Esophagus (tissue), 2 donors: ENCODE results near the gene SIK2. TPM values are rescaled to one million over a fixed set of nuclear protein-coding genes. Genes with fewer than 3 reads are reported as not detected.

Source experiments
- H3K27ac ChIP-seq, 2 donors: one replicate each; pipeline ENCODE4 v1.5.1; 2013; ENCODE audit warnings: low read depth in 2 of 2, mild to moderate bottlenecking in 2 of 2, inconsistent platforms in 1 of 2, low read length in 1 of 2, moderate library complexity in 1 of 2
- H3K27me3 ChIP-seq, 2 donors: one replicate each; pipeline ENCODE4 v1.6.1; 2013; ENCODE audit warnings: low read length in 2 of 2, control low read depth in 1 of 2, mild to moderate bottlenecking in 1 of 2; ENCODE audit not compliant: insufficient read depth in 2 of 2, control insufficient read depth in 1 of 2
- H3K36me3 ChIP-seq, 2 donors: one replicate each; pipeline ENCODE4 v1.6.1; 2013; ENCODE audit warnings: low read length in 1 of 2; ENCODE audit not compliant: control insufficient read depth in 2 of 2, insufficient read depth in 2 of 2
- H3K4me1 ChIP-seq, 2 donors: one replicate each; pipeline ENCODE4 v1.6.1; 2013; ENCODE audit warnings: low read length in 1 of 2; ENCODE audit not compliant: control insufficient read depth in 2 of 2, insufficient read depth in 2 of 2
- H3K4me3 ChIP-seq, 2 donors: one replicate each; pipeline ENCODE4 v1.5.1; 2013; ENCODE audit warnings: low read length in 2 of 2, mild to moderate bottlenecking in 2 of 2, low read depth in 1 of 2, moderate library complexity in 1 of 2
- H3K9me3 ChIP-seq, 2 donors: one replicate each; pipeline ENCODE4 v1.6.1; 2013; ENCODE audit warnings: mild to moderate bottlenecking in 2 of 2, low read depth in 1 of 2, low read length in 1 of 2, moderate library complexity in 1 of 2; ENCODE audit not compliant: control insufficient read depth in 2 of 2, insufficient read depth in 1 of 2
- WGBS, 2 donors: extraction: QIAGEN DNeasy Blood & Tissue Kit; methylation state at CpG; one replicate each; pipeline ENCODE4 v1.1.7; 2013; 5-methylcytosine and 5-hydroxymethylcytosine counted together
- polyA plus RNA-seq, 2 donors: library from polyadenylated mRNA; stranded (reverse); fragments of 200-250 nt; gene quantifications; one replicate each; pipeline ENCODE4 v1.2.3, GENCODE V29; 2013
- donor health status: healthy with polysubstance abuse.
- donor health status: Bipolar disorder and iron deficiency.

The SIK2 gene
- polyA plus RNA-seq, 2 donors = 2.7 to 2.8 TPM

DNA sequence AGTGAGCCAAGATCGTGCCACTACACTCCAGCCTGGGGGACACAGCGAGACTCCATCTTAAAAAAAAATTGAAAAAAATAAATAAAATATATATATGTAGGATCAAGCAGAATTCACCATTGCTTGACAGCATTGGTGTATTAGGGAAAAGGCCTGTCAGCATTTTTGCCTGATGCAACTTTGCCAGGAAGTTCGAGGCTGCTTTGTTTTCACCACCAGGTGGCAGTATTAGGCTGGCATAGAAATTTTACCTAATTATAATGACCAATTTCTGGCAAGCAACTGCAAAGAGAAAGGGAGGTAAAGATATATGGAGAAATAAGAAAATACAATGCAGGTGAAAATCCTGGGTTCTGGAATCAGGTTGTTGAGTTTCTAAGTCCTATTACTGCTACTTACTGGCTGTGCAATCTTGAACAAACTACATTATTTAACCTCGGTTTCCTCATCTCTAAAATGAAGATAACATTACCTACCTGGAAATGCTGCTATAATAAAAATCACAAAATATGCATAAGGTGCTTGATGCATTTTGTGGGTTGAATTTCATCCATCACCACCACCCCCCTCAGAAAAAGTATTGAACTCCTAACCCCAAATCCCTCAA, 37.0 kb upstream of the SIK2 start:
- H3K4me1 ChIP-seq = no peaks in the 10 kb centered on the region
- no peak overlapping the region for H3K27ac ChIP-seq
- H3K36me3 ChIP-seq = no peaks in the 10 kb centered on the region
- WGBS, 2 donors = 65 to 72% methylated on average over 4 of the region's 4 CpGs
- no peak overlapping the region for H3K4me3 ChIP-seq
- no peaks in the 10 kb centered on the region for H3K27me3 ChIP-seq
- no peaks in the 10 kb centered on the region for H3K9me3 ChIP-seq

DNA sequence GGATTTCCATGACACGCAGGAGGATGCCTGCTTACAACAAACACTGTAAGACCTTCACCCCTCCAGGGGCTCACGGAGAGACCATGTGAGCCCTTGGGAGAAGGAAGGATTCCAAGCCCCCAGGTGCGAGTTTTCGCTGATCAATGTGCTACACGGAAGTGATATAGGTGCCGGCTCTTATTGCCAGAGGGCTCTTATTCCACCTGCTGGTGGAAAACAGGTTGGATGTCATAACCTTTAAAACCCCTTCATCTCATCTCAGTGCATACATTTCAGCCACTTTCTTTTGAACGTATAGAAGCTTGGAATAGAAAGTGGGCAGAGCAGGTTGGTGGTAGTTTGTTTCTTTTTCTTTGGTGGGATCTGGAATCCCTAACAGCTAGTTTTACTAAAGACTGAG, 35.9 kb upstream of the SIK2 start:
- Histone ChIP-seq H3K27ac (no peak overlapping the region), H3K9me3 (no peaks in the 10 kb centered on the region), H3K4me3 (no peak overlapping the region), H3K27me3 (no peaks in the 10 kb centered on the region), H3K4me1 (no peaks in the 10 kb centered on the region), H3K36me3 (no peaks in the 10 kb centered on the region)
- 53 to 63% methylated on average over 7 of the region's 7 CpGs for WGBS, 2 donors

- no peak overlapping the region for H3K27ac ChIP-seq
- no peaks in the 10 kb centered on the region for H3K36me3 ChIP-seq
- no peaks in the 10 kb centered on the region for H3K4me1 ChIP-seq
- no peaks in the 10 kb centered on the region for H3K27me3 ChIP-seq
- H3K9me3 ChIP-seq = no peaks in the 10 kb centered on the region
- H3K4me3 ChIP-seq = no peak overlapping the region
- 63 to 67% methylated on average over 4 of the region's 4 CpGs for WGBS, 2 donors
Measured at GRCh38 chr11:111569476-111569875, 32.8 kb upstream of the SIK2 start.

GRCh38 chr11:111570796-111571195, 31.5 kb upstream of the SIK2 start:
- Histone ChIP-seq H3K9me3 (no peaks in the 10 kb centered on the region), H3K36me3 (no peaks in the 10 kb centered on the region), H3K4me3 (no peak overlapping the region), H3K4me1 (no peaks in the 10 kb centered on the region), H3K27ac (no peak overlapping the region), H3K27me3 (no peaks in the 10 kb centered on the region)
- 71 to 82% methylated on average over 6 of the region's 6 CpGs for WGBS, 2 donors

DNA sequence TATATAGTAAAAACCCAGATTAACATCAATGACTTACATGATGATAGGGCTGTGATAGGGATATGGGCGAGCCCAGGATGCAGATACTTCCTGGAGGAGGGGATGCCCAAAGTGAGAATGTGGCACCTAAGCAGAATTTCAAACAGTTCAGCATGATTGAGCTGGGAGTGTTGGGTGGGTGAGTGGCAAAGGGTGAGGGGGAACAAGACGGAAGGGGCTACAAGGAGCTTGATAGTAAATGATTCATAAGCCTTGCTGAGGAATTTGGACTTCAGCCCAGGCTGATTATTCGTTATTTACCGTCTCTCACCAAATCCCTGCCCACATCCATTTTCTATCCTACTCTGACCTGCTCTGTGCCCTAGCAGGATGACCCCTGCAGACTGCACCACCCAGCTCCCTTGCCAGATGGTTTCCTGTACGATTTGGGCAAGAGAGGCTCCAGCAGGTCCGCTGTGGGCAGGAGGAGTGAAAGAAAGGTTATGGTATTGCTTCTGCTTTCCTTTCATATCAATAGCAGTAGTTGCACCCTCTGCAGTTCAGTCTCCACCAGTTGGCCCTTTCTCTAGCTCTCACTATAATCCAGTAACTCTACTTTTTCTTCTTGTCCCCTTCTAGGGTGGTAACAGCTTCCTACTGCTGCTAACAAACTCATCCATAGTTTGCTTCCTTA, 30.3 kb upstream of the SIK2 start:
- WGBS, 2 donors = 46 to 50% methylated on average over 6 of the region's 6 CpGs

GRCh38 chr11:111572581-111572980, 29.7 kb upstream of the SIK2 start:
- Histone ChIP-seq H3K4me1 (no peaks in the 10 kb centered on the region), H3K27me3 (no peaks in the 10 kb centered on the region), H3K4me3 (no peak overlapping the region), H3K36me3 (no peaks in the 10 kb centered on the region), H3K27ac (no peak overlapping the region), H3K9me3 (no peaks in the 10 kb centered on the region)
- 91 to 95% methylated on average over 3 of the region's 3 CpGs for WGBS, 2 donors

More for the DNA sequence above, 30.3 kb upstream of the SIK2 start:
- no peaks in the 10 kb centered on the region for H3K9me3 ChIP-seq
- no peaks in the 10 kb centered on the region for H3K4me1 ChIP-seq
- no peaks in the 10 kb centered on the region for H3K36me3 ChIP-seq
- no peak overlapping the region for H3K27ac ChIP-seq
- no peaks in the 10 kb centered on the region for H3K27me3 ChIP-seq
- H3K4me3 ChIP-seq = no peak overlapping the region

- Histone ChIP-seq H3K4me1 (no peaks in the 10 kb centered on the region), H3K9me3 (no peaks in the 10 kb centered on the region), H3K27ac (no peak overlapping the region), H3K4me3 (no peak overlapping the region), H3K36me3 (no peaks in the 10 kb centered on the region), H3K27me3 (no peaks in the 10 kb centered on the region)
- WGBS, 2 donors = 18 to 26% methylated on average over 4 of the region's 4 CpGs
Measured at GRCh38 chr11:111573821-111574249, 28.4 kb upstream of the SIK2 start.

GRCh38 chr11:111574373-111575225, 27.6 kb upstream of the SIK2 start:
- Histone ChIP-seq H3K4me3 (no peak overlapping the region), H3K27me3 (no peaks in the 10 kb centered on the region), H3K9me3 (no peaks in the 10 kb centered on the region), H3K36me3 (no peaks in the 10 kb centered on the region), H3K4me1 (no peaks in the 10 kb centered on the region), H3K27ac (no peak overlapping the region)
- WGBS, 2 donors = 32 to 35% methylated on average over 7 of the region's 7 CpGs

- Histone ChIP-seq H3K27ac (no peak overlapping the region), H3K4me1 (no peaks in the 10 kb centered on the region), H3K36me3 (no peaks in the 10 kb centered on the region), H3K27me3 (no peaks in the 10 kb centered on the region), H3K4me3 (no peak overlapping the region), H3K9me3 (no peaks in the 10 kb centered on the region)
- WGBS, 2 donors = 94 to 96% methylated on average over 6 of the region's 6 CpGs
Measured at GRCh38 chr11:111575740-111576139, 26.5 kb upstream of the SIK2 start.
